Natural killer cell (primary cell): ENCODE measurements around the gene EGR4. TPM values are rescaled to one million over a fixed set of nuclear protein-coding genes. Genes with fewer than 3 reads are reported as not detected.

Source experiments
- ATAC-seq, 3 donors: fragments of 150-1000 bp in 2 of 3; fragments of 200-7000 bp in 1 of 3; cut with Tn5 transposase; 1 replicate in 1 of 3; 2 replicates in 2 of 3; pipeline ENCODE4 v1.10.0; 2021; ENCODE audit warnings: mild to moderate bottlenecking in 2 of 3, moderate library complexity in 2 of 3
- DNase-seq, 2 donors: peaks; one replicate each; pipeline versions ENCODE4 v3.0.0 to v3.0.0-alpha.2; 2013 to 2021; ENCODE audit warnings: mixed read lengths in 1 of 2
- H3K27ac ChIP-seq: one replicate; pipeline ENCODE4 v1.5.1; 2013; ENCODE audit warnings: mild to moderate bottlenecking, low read length
- H3K27me3 ChIP-seq: one replicate; pipeline ENCODE4 v1.6.1; 2013; ENCODE audit warnings: low read length; ENCODE audit not compliant: control insufficient read depth, insufficient read depth
- H3K36me3 ChIP-seq: one replicate; pipeline ENCODE4 v1.6.1; 2013; ENCODE audit warnings: low read length; ENCODE audit not compliant: control insufficient read depth, insufficient read depth
- H3K4me1 ChIP-seq: one replicate; pipeline ENCODE4 v1.6.1; 2013; ENCODE audit warnings: low read length; ENCODE audit not compliant: control insufficient read depth, insufficient read depth
- H3K4me3 ChIP-seq: one replicate; pipeline ENCODE4 v1.5.1; 2013; ENCODE audit warnings: low read length
- H3K9me3 ChIP-seq: one replicate; pipeline ENCODE4 v1.6.1; 2013; ENCODE audit warnings: low read length; ENCODE audit not compliant: control insufficient read depth, insufficient read depth
- H3K27ac Mint-ChIP-seq, 2 donors: one replicate each; pipeline ENCODE4 v1.8.0; 2022; ENCODE audit warnings: mild to moderate bottlenecking in 2 of 2, mixed read lengths in 2 of 2, moderate library complexity in 1 of 2
- H3K27me3 Mint-ChIP-seq, 2 donors: one replicate each; pipeline ENCODE4 v1.8.0; 2022; ENCODE audit warnings: low read depth in 2 of 2, mixed read lengths in 2 of 2
- H3K36me3 Mint-ChIP-seq: one replicate; pipeline ENCODE4 v1.8.0; 2022; ENCODE audit warnings: mixed read lengths
- H3K4me1 Mint-ChIP-seq, 2 donors: one replicate each; pipeline ENCODE4 v1.8.0; 2022; ENCODE audit warnings: mixed read lengths in 2 of 2
- H3K4me3 Mint-ChIP-seq: one replicate; pipeline ENCODE4 v1.8.0; 2022; ENCODE audit warnings: mild to moderate bottlenecking, moderate library complexity, mixed read lengths
- H3K9me3 Mint-ChIP-seq, 2 donors: one replicate each; pipeline ENCODE4 v1.8.0; 2022; ENCODE audit warnings: mixed read lengths in 2 of 2
- CTCF ChIP-seq: fragments of 200-600 bp; IDR thresholded peaks from one replicate; pipeline ENCODE4 v1.8.0; 2022; ENCODE audit warnings: antibody characterized with exemption
- WGBS: methylation state at CpG from one replicate; pipeline ENCODE4 v1.1.7; 2013; ENCODE audit warnings: missing lambda C conversion rate; ENCODE audit not compliant: insufficient coverage; 5-methylcytosine and 5-hydroxymethylcytosine counted together
- intact Hi-C: fragments of 100-400 bp; cut with micrococcal nuclease; formaldehyde crosslinking; loops from one replicate; pipeline ENCODE4 v1.14.2; 2022
- total RNA-seq, 4 donors: library from RNA; stranded (reverse); fragments of 120-200 nt in 1 of 4; gene quantifications; one replicate each; pipeline versions ENCODE4 v1.2.3 to v1.2.4, GENCODE V29; 2013 to 2022

The EGR4 gene
- total RNA-seq, 3 donors from 2014 or later (not counting 1 experiment from before 2014, with no cell fraction given) = 0.28 to 2.6 (median 1.1) TPM

GRCh38 chr2:73283545-73284295 is 9.6 kb downstream of the EGR4 start:
- Mint-ChIP-seq H3K27ac (no peak overlapping the region), H3K4me3 (peak overlapping the region; percentile 78), H3K27me3 (peaks cover 8 to 11% of the 10 kb centered on the region in 2 donors), H3K36me3 (no peaks in the 10 kb centered on the region), H3K4me1 (peaks cover 12 to 27% of the 10 kb centered on the region in 2 donors), H3K9me3 (no peaks in the 10 kb centered on the region)
- H3K27ac ChIP-seq = no peak overlapping the region
- no peaks in the 10 kb centered on the region for H3K27me3 ChIP-seq
- no peak for TF ChIP-seq CTCF
- peak in 1 of 2 donors; percentile 42 for DNase-seq
- peak overlapping the region; percentile 63 for H3K4me3 ChIP-seq
- no peaks in the 10 kb centered on the region for H3K9me3 ChIP-seq
- intact Hi-C loops = loop anchor here (1.0 kb wide), 1 partner anchor 10 kb away; the partner anchor contains the start of gene EGR4
- peak; percentile 9 to 45 (median 32) for ATAC-seq
- 7% methylated on average over 34 of the region's 43 CpGs for WGBS
- H3K4me1 ChIP-seq = peaks cover 22% of the 10 kb centered on the region
- no peaks in the 10 kb centered on the region for H3K36me3 ChIP-seq

- Histone ChIP-seq H3K27me3 (no peaks in the 10 kb centered on the region), H3K27ac (no peak overlapping the region), H3K36me3 (no peaks in the 10 kb centered on the region), H3K9me3 (no peaks in the 10 kb centered on the region), H3K4me1 (peaks cover 22% of the 10 kb centered on the region), H3K4me3 (no peak overlapping the region)
- H3K27me3 Mint-ChIP-seq = peaks cover 1 to 5% of the 10 kb centered on the region in 2 donors
- H3K36me3 Mint-ChIP-seq = no peaks in the 10 kb centered on the region
- intact Hi-C loops = no loop called here
- no peak for TF ChIP-seq CTCF
- peak overlapping the region; percentile 78 for H3K4me3 Mint-ChIP-seq
- H3K27ac Mint-ChIP-seq = peak overlapping the region in 1 of 2 donors; percentile 28
- ATAC-seq (no peak), DNase-seq (no peak)
- peaks cover 12 to 29% of the 10 kb centered on the region in 2 donors for H3K4me1 Mint-ChIP-seq
- H3K9me3 Mint-ChIP-seq = no peaks in the 10 kb centered on the region
- WGBS = 67% methylated on average over 4 of the region's 5 CpGs
Observed at GRCh38 chr2:73282924-73283544, 10.3 kb downstream of the EGR4 start.

- intact Hi-C loops = no loop called here
- Histone ChIP-seq H3K27me3 (no peaks in the 10 kb centered on the region), H3K4me3 (no peak overlapping the region), H3K4me1 (peaks cover 22% of the 10 kb centered on the region), H3K27ac (no peak overlapping the region), H3K9me3 (no peaks in the 10 kb centered on the region), H3K36me3 (no peaks in the 10 kb centered on the region)
- H3K27ac Mint-ChIP-seq = no peak overlapping the region
- no peak for ATAC-seq
- H3K36me3 Mint-ChIP-seq = no peaks in the 10 kb centered on the region
- peaks cover 12 to 29% of the 10 kb centered on the region in 2 donors for H3K4me1 Mint-ChIP-seq
- DNase-seq = no peak
- no peak for TF ChIP-seq CTCF
- H3K4me3 Mint-ChIP-seq = no peak overlapping the region
- no peaks in the 10 kb centered on the region for H3K9me3 Mint-ChIP-seq
- no peaks in the 10 kb centered on the region for H3K27me3 Mint-ChIP-seq
Observed at GRCh38 chr2:73281244-73281643, 12.1 kb downstream of the EGR4 start.
